HG03432 (cell line): ENCODE results near the gene EXOC4.

Experiments
- ATAC-seq: cut with Tn5 transposase; IDR thresholded peaks from one replicate; pipeline ENCODE4 v1.9.1; 2021; ENCODE audit warnings: mild to moderate bottlenecking, moderate library complexity; ENCODE audit not compliant: unreplicated experiment

Gene EXOC4

GRCh38 chr7:133654547-133654946, 401.7 kb downstream of the EXOC4 start:
- ATAC-seq: no peak

GRCh38 chr7:133662276-133662675, 409.4 kb downstream of the EXOC4 start:
- no peak for ATAC-seq

- ATAC-seq: no peak
These were observed 410.0 kb downstream of the EXOC4 start for GRCh38 chr7:133662830-133663229.

GRCh38 chr7:133664528-133664927, 411.6 kb downstream of the EXOC4 start:
- ATAC-seq: no peak

GRCh38 chr7:133668296-133669060, 415.6 kb downstream of the EXOC4 start:
- ATAC-seq: no peak

- ATAC-seq: no peak
These were observed 416.2 kb downstream of the EXOC4 start for GRCh38 chr7:133669061-133669455.

- no peak for ATAC-seq
These were observed 417.4 kb downstream of the EXOC4 start for GRCh38 chr7:133670250-133670649.

GRCh38 chr7:133672866-133673265, 420.0 kb downstream of the EXOC4 start:
- no peak for ATAC-seq

GRCh38 chr7:133674079-133674763, 421.3 kb downstream of the EXOC4 start:
- no peak for ATAC-seq

- no peak for ATAC-seq
These were observed 422.8 kb downstream of the EXOC4 start for GRCh38 chr7:133675510-133676218.

- no peak for ATAC-seq
These were observed 424.0 kb downstream of the EXOC4 start for GRCh38 chr7:133676805-133677370.

- no peak for ATAC-seq
These were observed 425.4 kb downstream of the EXOC4 start for GRCh38 chr7:133678137-133678814.

- ATAC-seq: no peak
These were observed 427.1 kb downstream of the EXOC4 start for GRCh38 chr7:133679977-133680376.

GRCh38 chr7:133681529-133681928, 428.7 kb downstream of the EXOC4 start:
- ATAC-seq: no peak

GRCh38 chr7:133682364-133683181, 429.7 kb downstream of the EXOC4 start:
- no peak for ATAC-seq

- no peak for ATAC-seq
These were observed 430.2 kb downstream of the EXOC4 start for GRCh38 chr7:133683182-133683454.

GRCh38 chr7:133688483-133689239, 435.8 kb downstream of the EXOC4 start:
- no peak for ATAC-seq

- no peak for ATAC-seq
These were observed 437.9 kb downstream of the EXOC4 start for GRCh38 chr7:133690740-133691139.

- no peak for ATAC-seq
These were observed 439.1 kb downstream of the EXOC4 start for GRCh38 chr7:133691727-133692610.
